HL-60 (cell line): ENCODE measurements around the gene BMPR2.
"Not testable (repeated sequence)": the region's sequence is repeated elsewhere in the genome, so short reads cannot be mapped to it uniquely, and the experiment has no call there.

Experiments used
- DNase-seq, 2 experiments: peaks; one replicate each; pipeline ENCODE4 v3.0.0-alpha.2; 2010 to 2020; ENCODE audit warnings: low read depth in 1 of 2, low spot score in 1 of 2
- H3K27ac ChIP-seq: fragments of 250-450 bp; sonication (Bioruptor Pico); replicated peaks from 2 replicates; pipeline ENCODE4 v1.5.1; 2020; ENCODE audit warnings: mild to moderate bottlenecking, moderate library complexity
- H3K27me3 ChIP-seq: fragments of 250-450 bp; sonication (Bioruptor Pico); 2 replicates; pipeline ENCODE4 v1.5.1; 2021; ENCODE audit warnings: mild to moderate bottlenecking, moderate library complexity; ENCODE audit not compliant: insufficient read depth, poor library complexity, severe bottlenecking
- H3K4me3 ChIP-seq: replicated peaks from 2 replicates; pipeline ENCODE4 v1.5.1; 2011; ENCODE audit warnings: mild to moderate bottlenecking, control low read depth, low read length; ENCODE audit not compliant: insufficient read depth
- CTCF ChIP-seq: IDR thresholded peaks from one replicate; pipeline ENCODE4 v1.5.1; 2011; ENCODE audit warnings: low read length, control low read depth, inconsistent platforms; ENCODE audit not compliant: insufficient read depth
- GABPA ChIP-seq: IDR thresholded peaks from 2 replicates; pipeline ENCODE4 v1.6.1; 2012; ENCODE audit warnings: low read depth
- POLR2AphosphoS5 ChIP-seq: IDR thresholded peaks from 2 replicates; pipeline ENCODE4 v1.6.1; 2012; ENCODE audit warnings: low read depth
- REST ChIP-seq: IDR thresholded peaks from 2 replicates; pipeline ENCODE4 v1.6.1; 2012; ENCODE audit warnings: low read depth; ENCODE audit not compliant: insufficient replicate concordance
- SPI1 ChIP-seq: IDR thresholded peaks from 2 replicates; pipeline ENCODE4 v1.6.1; 2012; ENCODE audit warnings: low read depth, mild to moderate bottlenecking, borderline replicate concordance

The BMPR2 gene

GRCh38 chr2:202574541-202574940 is 198.4 kb downstream of the BMPR2 start:
- H3K27ac ChIP-seq = no peak overlapping the region
- no peak overlapping the region for H3K4me3 ChIP-seq
- TF ChIP-seq CTCF (no peak), REST (no peak), GABPA (no peak), SPI1 (no peak), POLR2AphosphoS5 (no peak)
- no peaks in the 10 kb centered on the region for H3K27me3 ChIP-seq
- no peak for DNase-seq

GRCh38 chr2:202575194-202575593 is 199.1 kb downstream of the BMPR2 start:
- not testable (repeated sequence) for H3K27ac ChIP-seq, H3K27me3 ChIP-seq, H3K4me3 ChIP-seq, DNase-seq

- no peaks in the 10 kb centered on the region for H3K27me3 ChIP-seq
- no peak overlapping the region for H3K4me3 ChIP-seq
- H3K27ac ChIP-seq = no peak overlapping the region
- no peak for DNase-seq
- TF ChIP-seq CTCF = no peak
These were observed 201.4 kb downstream of the BMPR2 start for GRCh38 chr2:202577250-202578183.

GRCh38 chr2:202582846-202583245 is 206.7 kb downstream of the BMPR2 start:
- H3K27me3 ChIP-seq, H3K27ac ChIP-seq, DNase-seq, H3K4me3 ChIP-seq: not testable (repeated sequence)

GRCh38 chr2:202583709-202584219 is 207.6 kb downstream of the BMPR2 start:
- DNase-seq = no peak
- H3K27me3 ChIP-seq = no peaks in the 10 kb centered on the region
- no peak overlapping the region for H3K27ac ChIP-seq
- TF ChIP-seq REST (no peak), SPI1 (no peak), GABPA (no peak), POLR2AphosphoS5 (no peak), CTCF (no peak)
- H3K4me3 ChIP-seq = no peak overlapping the region
